Ovary (tissue), 3 donors: ENCODE data around the gene NEDD9.

Source experiments
- CTCF ChIP-seq, 3 donors: fragments of 450-650 bp in 2 of 3; fragments of 200-600 bp in 1 of 3; IDR thresholded peaks; one replicate each; pipeline versions ENCODE4 v1.5.1 to v1.8.0; 2016 to 2022; ENCODE audit warnings: antibody characterized with exemption in 3 of 3, mild to moderate bottlenecking in 1 of 3
- POLR2A ChIP-seq: fragments of 450-650 bp; IDR thresholded peaks from one replicate; pipeline ENCODE4 v1.6.1; 2017; ENCODE audit warnings: antibody characterized with exemption, mild to moderate bottlenecking, moderate library complexity
- donor health status: DM: no; HTN: no; CAD: no.

DNA sequence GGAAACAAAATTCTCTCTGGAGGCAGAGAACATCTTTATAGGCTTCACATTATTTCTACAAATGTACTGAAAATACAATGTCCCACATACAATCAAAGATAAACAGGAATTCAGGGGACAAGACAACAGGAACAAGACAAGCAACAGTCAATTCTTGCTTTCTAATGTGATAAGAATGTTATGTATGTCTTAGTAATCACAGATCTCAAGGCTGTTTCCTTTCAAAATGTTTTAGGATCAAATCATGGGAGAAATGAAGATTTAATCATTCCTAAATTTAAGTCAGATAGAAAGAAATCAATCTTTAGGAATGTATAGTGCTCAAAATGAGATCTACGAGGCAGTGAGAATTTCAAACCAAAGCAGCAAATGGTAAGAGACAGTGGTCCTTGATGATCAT is 32.1 kb downstream of the NEDD9 start:
- no peak for TF ChIP-seq CTCF (IDR thresholded peaks at IDR 0.05)
- no peak for TF ChIP-seq POLR2A
